Measurements from ENCODE around the gene IFIT1.

- TF ChIP-seq CTCF (IDR thresholded peaks at IDR 0.05): no peak
- TF ChIP-seq POLR2A (IDR thresholded peaks at IDR 0.05): no peak
Measured at GRCh38 chr10:89357975-89358374, 34.4 kb upstream of the IFIT1 start.

Measured in Peyer's patch (tissue), 4 donors.